AG09319 (cell line): ENCODE data around the gene ACOX3.
"Not testable (repeated sequence)": the region's sequence is repeated elsewhere in the genome, so short reads cannot be mapped to it uniquely, and the experiment has no call there.

Experiments used
- DNase-seq: peaks from one replicate; pipeline ENCODE4 v3.0.0-alpha.2; 2010; ENCODE audit warnings: low read depth; ENCODE audit errors: extremely low read depth
- CTCF ChIP-seq: IDR thresholded peaks from 2 replicates; pipeline ENCODE4 v1.5.1; 2011; ENCODE audit warnings: low read depth, mild to moderate bottlenecking, inconsistent platforms, low read length, moderate library complexity

The ACOX3 gene

DNA sequence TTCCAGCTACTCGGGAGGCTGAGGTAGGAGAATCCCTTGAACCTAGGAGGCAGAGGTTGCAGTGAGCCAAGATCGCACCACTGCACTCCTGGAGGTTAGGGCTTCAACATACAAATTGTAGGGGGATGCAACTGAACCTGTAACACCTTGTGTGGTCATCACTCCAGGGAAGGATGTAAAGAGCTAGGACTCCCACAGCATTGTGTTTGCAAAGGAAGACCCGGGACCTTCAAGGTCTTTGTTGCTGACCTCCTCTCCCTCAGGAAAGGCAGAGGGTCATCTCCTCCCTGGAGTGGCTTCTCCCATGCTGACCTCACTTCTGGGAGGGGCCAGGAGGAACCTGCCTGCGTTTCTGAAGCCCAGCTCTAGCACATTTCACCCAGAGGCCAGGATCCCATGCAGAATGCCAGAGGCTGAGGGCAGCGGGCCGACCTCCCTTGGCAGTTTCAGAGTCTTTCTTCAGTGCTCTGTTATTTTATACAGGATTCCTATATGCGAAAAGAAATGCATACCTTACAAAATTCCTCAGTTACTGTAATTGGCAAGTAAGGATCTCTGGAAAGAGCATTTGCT is 90.8 kb downstream of the ACOX3 start:
- no peak for TF ChIP-seq CTCF
- no peak for DNase-seq

DNA sequence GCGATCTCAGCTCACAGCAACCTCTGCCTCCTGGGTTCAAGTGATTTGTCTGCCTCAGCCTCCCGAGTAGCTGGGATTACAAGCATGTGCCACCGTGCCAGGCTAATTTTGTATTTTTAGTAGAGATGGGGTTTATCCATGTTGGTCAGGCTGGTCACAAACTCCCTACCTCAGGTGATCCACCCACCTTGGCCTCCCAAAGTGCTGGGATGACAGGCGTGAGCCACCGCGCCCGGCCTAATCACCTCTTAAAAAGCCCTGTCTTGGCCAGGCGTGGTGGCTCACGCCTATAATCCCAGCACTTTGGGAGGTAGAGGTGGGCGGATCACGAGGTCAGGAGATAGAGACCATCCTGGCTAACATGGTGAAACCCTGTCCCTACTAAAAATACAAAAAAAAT is 91.3 kb downstream of the ACOX3 start:
- DNase-seq, result not testable (repeated sequence)

- no peak for TF ChIP-seq CTCF
- DNase-seq, result no peak
These were observed 92.5 kb downstream of the ACOX3 start for GRCh38 chr4:8348071-8348470.

DNA sequence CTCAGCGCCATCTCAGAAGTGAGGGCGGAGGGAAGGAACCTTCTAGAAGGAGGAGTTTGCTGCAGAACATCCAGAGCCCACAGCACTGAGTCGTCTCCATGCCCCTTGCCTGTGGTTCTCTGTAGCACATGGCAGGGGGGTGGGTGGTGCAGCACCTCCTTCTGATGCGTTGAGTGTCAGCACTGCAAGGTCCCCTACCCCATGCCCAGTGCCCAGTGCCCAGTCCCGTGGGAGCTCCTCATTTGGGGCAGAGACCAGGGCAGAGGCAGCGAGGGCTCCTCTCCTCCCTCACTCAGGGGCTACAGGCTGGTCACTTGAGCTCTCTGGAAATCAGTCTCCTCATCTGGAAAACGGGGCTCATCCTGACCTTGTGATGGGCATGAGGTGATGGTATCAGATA is 92.9 kb downstream of the ACOX3 start:
- TF ChIP-seq CTCF, result no peak
- DNase-seq, result no peak

- no peak for TF ChIP-seq CTCF
- DNase-seq, result no peak
These were observed 93.5 kb downstream of the ACOX3 start for GRCh38 chr4:8346838-8347605.

- DNase-seq, result no peak
- no peak for TF ChIP-seq CTCF
These were observed 94.3 kb downstream of the ACOX3 start for GRCh38 chr4:8345946-8346814.

DNA sequence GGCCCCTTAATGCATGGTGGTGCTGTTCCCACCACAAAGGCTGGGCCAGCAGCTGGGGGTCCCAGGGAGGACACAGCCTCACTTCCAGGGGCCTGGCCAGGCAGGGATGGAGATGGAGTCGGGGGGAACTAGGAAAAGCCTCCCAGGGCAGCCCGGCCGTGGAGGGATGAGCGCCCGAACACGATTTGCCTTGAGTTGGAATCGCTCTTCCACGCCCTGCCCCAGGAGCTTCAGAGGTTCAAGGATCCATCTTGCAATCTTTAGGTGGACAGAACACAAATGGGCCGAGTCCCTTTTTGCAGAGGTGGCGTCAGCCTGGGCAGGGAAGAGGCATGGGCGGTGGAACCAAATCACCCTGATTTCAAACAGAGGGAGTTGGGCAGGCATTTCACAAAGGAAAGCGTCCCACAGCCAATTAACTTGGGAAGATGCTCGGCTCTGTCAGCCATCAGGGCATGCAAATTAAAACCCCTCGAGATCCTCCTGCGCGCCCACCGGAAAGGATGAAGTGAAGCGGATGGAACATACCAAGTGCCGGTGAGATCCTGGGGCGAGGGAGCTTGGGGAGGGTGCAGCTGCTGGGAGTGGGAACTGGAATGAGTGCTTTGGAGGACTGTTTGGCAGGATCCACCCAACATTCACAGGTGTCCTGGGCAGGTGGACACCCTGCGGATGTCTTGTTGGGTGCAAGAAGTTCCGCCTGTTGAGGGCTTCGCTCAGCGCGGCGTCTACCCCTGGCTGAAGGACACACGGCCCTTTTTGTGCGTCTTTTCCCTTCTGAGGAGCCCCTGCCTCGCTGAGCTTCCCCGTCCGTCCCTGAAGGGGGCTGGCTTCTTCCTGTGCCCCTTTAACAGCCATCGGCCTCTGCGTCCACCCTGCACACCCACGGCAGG is 95.2 kb downstream of the ACOX3 start:
- DNase-seq, result no peak
- TF ChIP-seq CTCF, result no peak
